Thyroid gland (tissue), 4 donors: ENCODE results near the gene NIM1K.

ENCODE experiments used
- CTCF ChIP-seq, 6 experiments: fragments of 200-600 bp in 3 of 6; fragments of 450-650 bp in 3 of 6; sonication (generic) in 3 of 6; IDR thresholded peaks; one replicate each; pipeline ENCODE4 v1.5.1; 2016 to 2019; ENCODE audit warnings: antibody characterized with exemption in 6 of 6, mild to moderate bottlenecking in 2 of 6, inconsistent platforms in 1 of 6, moderate library complexity in 1 of 6
- POLR2A ChIP-seq, 2 donors: fragments of 450-650 bp; IDR thresholded peaks; one replicate each; pipeline ENCODE4 v1.6.1; 2017; ENCODE audit warnings: antibody characterized with exemption in 2 of 2, mild to moderate bottlenecking in 2 of 2, moderate library complexity in 1 of 2

- TF ChIP-seq CTCF (IDR thresholded peaks at IDR 0.05) (no peak), POLR2A (IDR thresholded peaks at IDR 0.05) (no peak)
Measured at GRCh38 chr5:43316421-43316820, 124.4 kb downstream of the NIM1K start.
